Stimulated activated CD4-positive, alpha-beta T cell treated with anti-CD3 and anti-CD28 coated beads, Interleukin-2, amount 100 ng/mL, for 24 hours (primary cell): ENCODE measurements around the gene MOSPD2.

ENCODE experiments used
- DNase-seq, 2 donors: peaks; one replicate each; pipeline ENCODE4 v3.0.0-alpha.2; 2020

The MOSPD2 gene

DNA sequence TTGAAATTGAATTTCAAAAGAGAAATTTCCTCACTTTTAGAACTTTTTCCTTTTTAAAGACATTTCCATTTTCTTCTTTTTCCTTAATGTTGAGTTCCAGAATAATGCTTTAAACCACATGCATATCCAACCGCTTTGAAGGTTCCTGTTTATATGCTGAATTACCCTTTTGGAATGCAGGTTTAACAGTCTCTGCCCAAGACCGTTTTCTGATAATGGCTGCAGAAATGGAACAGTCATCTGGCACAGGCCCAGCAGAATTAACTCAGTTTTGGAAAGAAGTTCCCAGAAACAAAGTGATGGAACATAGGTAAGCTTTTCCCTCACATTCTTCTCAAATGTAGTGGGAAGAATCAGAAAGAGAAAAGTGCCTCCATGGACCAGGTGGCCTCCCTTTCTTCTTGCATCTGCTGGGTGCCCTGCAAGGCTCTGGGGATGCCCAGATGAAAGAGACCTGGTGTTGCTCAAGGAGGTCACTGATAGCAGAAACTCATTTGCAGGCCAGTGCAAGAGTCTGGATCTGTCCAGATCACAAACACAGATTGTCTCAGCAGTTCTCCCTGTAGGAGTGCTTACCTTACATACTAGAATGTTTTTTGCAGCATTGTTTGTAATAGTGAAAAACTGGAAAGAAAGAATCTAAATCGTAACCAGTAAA, 42.9 kb downstream of the MOSPD2 start:
- no peak for DNase-seq

GRCh38 chrX:14919407-14919806, 46.2 kb downstream of the MOSPD2 start:
- DNase-seq = no peak

- DNase-seq = no peak
These were observed 47.0 kb downstream of the MOSPD2 start for GRCh38 chrX:14920196-14920595.

GRCh38 chrX:14922437-14922836, 49.2 kb downstream of the MOSPD2 start:
- no peak for DNase-seq

- DNase-seq = no peak
These were observed 50.5 kb downstream of the MOSPD2 start for GRCh38 chrX:14923761-14924160.

- DNase-seq = no peak
These were observed 53.2 kb downstream of the MOSPD2 start for GRCh38 chrX:14926471-14926870.

DNA sequence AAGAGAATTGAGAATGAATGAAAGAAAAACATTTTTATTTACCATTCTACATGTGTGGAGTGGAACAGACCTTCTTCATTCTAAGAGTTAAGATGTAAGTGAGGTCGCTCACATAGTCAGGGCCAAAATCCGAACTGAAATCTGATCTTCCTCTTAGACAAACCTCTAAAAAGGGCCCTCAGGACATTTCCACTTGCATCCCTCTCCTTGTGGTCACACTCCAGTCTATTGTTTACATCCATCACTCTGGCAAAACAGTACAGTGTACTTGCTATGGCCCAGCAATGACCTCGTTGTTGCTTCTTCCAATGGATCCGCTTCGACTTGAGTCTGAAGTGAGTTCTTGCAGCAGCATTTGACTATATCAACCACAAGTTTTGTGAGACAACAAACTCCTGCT, 54.2 kb downstream of the MOSPD2 start:
- DNase-seq = no peak

DNA sequence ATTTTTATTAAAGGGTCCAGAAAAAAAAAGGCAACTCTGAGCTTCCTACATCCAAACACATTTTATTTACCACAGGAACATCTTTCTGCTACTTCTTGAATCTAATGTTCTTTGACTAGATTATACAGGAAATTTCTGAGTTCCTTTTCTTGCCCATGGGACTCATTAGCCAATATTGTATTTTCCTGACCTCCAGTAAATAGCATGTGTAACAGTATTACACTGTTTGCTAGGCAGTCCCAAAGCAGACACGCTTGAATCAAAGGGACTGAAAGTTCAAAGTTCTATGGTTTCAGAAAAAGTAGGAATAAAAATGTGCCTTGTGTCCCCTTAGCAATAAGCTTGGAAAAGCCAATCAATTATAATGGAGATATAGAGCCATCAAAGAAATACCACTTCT, 57.4 kb downstream of the MOSPD2 start:
- no peak for DNase-seq

DNA sequence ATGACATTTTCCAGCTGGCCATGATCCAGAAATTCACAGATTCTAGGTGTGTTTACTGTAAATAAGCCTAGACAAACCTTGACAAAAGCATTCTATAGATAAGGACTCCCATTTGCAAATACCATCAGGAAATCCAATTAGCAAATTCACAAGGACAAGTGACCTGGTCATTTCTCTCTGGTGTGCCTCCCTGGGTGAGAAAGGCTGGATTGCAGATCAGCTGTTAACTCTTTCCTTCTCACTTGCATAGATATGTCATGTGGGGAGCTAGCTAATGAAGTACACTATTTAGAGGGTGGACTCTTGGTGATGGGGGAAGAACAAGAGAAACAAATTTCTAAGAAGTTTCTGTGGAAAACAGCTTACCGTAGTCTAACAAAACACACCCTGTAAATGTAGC, 58.9 kb downstream of the MOSPD2 start:
- no peak for DNase-seq

- no peak for DNase-seq
These were observed 61.2 kb downstream of the MOSPD2 start for GRCh38 chrX:14934423-14934822.

- no peak for DNase-seq
These were observed 63.3 kb downstream of the MOSPD2 start for GRCh38 chrX:14936561-14936960.

DNA sequence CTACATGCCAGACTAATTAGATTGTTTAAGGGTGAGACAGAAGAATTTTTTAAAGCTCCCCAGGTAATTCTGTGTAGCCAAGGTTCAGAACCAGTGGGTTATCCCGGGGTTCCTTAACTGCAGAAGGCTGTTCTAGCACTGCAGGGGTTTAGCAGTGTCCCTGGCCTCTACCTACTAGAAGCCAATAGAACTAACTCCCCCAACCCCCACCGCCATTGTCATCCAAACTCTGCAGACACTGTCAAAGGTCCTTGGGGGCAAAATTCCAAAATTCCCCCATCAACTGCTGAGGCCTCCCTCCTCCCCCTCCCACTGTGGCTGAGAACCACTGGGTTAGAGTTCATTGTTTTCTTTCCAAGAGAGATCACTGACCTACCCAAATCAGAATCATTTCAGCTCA, 66.4 kb downstream of the MOSPD2 start:
- no peak for DNase-seq

GRCh38 chrX:14941301-14941700, 68.1 kb downstream of the MOSPD2 start:
- DNase-seq = no peak

DNA sequence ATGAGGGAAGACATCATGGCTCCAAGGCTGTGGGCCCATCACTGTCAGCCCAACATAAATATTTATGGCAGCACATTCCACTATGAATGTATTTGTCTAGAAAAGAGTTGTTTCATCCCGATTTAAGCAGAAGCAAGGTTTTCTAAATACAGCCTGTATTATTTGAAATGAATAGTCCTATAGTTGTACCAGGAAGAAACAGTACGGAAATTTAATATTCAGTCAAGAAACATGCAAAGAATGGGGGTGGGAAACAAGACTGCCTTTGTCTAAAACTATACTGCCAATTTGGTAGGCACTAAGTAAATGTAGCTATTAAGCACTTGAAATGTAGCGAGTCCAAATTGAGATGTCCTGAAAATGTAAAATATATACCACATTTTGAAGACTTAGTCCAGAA, 69.1 kb downstream of the MOSPD2 start:
- DNase-seq = no peak

DNA sequence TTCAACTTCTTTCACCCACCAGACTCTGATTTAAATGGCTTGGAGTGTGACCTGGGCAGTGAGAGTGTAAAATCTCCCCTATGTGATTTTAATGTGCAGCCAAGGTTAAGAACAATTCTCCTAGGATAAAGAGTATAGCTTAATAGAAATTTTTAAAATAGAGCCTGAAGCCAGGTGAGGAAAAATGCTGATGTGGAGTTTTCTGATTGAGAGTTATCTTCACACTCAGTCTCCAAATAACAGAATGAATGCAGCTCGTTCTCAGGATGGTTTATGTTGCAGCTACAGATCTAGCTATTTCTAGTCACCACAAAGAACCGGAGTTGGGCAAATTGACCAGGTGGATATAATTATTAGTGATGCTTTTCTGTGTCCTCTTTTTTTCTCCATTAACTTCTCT, 70.7 kb downstream of the MOSPD2 start:
- DNase-seq = no peak

- no peak for DNase-seq
These were observed 73.5 kb downstream of the MOSPD2 start for GRCh38 chrX:14946606-14947155.

- no peak for DNase-seq
These were observed 75.5 kb downstream of the MOSPD2 start for GRCh38 chrX:14948691-14949090.

DNA sequence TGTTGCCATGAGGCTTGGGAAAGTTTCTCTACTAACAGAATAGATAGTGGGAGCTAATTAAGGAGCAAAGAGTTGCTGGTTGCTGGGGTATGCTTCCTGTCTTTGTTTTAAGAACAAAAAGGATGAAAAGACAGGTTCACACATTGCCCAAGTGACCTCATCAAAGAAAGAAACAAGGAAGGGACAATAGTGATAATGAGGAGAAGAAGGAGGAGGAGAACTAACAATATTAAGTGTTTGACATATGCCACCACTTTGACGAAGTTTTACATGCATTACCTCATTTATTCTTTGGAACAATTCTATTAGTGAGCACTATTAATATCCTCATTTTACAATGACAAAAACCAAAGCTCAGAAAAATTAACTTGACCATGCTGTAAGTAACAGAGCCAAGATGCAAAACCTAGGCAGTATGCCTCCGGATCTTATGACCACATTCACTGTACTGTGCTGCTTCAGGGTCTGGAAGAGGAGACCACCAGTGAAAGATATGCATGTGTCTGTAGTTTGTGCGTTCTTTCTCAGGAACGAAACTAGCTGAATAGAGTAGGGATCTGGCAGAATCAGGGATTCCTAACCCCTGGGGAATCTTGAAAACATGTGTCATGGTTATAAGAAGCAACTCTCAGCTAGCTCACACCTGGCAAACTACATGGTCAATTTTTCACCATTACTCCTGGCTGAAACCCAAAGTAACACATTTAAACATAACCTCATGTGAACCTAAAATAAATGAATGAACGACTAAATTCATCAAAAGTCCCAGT, 83.8 kb downstream of the MOSPD2 start:
- no peak for DNase-seq

- DNase-seq = no peak
These were observed 90.4 kb downstream of the MOSPD2 start for GRCh38 chrX:14963447-14964236.

- DNase-seq = no peak
These were observed 91.3 kb downstream of the MOSPD2 start for GRCh38 chrX:14964500-14964899.
